GM18520 (cell line): Measurements from ENCODE around the gene GALE.

Source experiments
- ATAC-seq: cut with Tn5 transposase; IDR thresholded peaks from one replicate; pipeline ENCODE4 v1.9.1; 2021; ENCODE audit not compliant: unreplicated experiment

GALE gene

DNA sequence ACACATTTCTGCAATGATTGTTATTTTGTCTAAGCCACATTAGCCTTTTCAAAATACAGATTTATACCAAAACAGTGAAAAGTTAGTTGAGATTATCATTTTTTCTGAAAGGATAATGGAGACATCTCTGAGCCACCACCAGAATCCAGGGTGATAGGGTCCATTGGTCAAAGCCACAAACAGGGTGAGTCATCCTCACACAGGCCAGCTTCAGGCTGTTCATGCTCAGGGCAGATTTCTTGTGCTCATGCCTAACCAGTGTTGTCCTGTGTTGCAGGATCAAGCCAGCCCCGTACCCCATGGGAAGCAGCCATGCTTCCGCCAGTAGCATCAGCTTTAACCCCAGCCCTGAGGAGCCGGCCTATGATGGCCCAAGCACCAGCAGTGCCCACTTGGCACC is 43.9 kb downstream of the GALE start:
- no peak for ATAC-seq

DNA sequence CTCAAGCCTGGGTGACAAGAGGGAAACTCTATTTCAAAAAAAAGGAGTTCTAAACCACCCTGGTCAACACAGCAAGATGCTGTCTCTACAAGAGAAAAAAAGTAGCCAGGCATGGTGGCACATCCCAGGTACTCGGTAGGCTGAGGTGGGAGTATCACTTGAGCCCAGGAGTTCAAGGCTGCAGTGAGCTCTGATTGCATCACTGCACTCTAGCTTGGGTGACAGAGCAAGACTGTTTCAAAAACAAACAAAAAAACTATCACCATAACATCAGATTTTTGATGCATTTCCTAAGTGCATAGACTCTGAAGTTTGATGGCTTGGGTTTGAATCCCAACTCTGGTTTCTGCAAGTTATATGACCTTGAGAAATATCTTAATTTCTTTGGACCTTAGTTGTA is 47.6 kb downstream of the GALE start:
- no peak for ATAC-seq

DNA sequence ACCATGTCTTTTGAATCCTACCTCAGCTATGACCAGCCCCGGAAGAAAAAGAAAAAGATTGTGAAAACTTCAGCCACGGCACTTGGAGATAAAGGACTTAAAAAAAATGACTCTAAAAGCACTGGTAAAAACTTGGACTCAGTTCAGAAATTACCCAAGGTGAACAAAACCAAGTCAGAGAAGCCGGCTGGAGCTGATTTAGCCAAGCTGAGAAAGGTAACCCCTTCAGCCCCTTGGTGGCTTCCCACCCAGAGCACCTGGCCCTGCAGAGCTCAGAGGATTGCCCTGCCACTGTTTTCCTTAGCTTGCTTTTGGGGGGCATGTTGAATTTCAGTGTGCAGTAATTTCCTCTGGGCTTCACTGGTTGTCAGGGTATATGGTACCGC is 48.7 kb downstream of the GALE start:
- ATAC-seq, result no peak

DNA sequence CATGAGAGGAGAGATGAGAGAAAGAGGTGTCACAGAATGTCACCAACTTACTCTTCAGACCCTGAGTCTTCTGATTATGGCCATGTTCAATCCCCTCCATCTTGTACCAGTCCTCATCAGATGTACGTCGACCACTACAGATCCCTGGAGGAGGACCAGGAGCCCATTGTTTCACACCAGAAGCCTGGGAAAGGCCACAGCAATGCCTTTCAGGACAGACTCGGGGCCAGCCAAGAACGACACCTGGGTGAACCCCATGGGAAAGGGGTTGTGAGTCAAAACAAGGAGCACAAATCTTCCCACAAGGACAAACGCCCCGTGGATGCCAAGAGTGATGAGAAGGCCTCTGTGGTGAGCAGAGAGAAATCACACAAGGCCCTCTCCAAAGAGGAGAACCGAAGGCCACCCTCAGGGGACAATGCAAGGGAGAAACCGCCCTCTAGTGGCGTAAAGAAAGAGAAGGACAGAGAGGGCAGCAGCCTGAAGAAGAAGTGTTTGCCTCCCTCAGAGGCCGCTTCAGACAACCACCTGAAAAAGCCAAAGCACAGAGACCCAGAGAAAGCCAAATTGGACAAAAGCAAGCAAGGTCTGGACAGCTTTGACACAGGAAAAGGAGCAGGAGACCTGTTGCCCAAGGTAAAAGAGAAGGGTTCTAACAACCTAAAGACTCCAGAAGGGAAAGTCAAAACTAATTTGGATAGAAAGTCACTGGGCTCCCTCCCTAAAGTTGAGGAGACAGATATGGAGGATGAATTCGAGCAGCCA is 49.3 kb downstream of the GALE start:
- ATAC-seq, result no peak

DNA sequence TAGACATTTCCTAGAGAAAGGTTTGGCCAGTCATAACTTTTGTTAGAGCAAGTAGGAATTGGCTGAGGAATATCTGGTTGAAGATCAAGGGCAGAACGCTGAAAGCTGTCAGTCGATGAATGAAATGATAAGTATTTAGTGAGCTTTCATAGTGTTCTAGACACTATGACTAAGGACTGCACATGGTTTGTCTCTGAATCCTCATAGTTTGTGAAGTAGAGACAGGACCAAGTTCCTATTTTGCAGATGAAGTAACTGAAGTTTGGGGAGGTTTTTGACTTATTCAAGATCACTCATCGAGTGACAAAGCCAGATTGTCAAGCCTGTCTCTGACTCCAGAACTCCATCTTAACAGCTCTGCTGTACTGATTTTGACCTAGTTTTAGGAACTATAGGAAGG is 52.5 kb downstream of the GALE start:
- ATAC-seq, result no peak
